H9 (cell line): ENCODE measurements around the gene PHF21A. TPM values are rescaled to one million over a fixed set of nuclear protein-coding genes. Genes with fewer than 3 reads are reported as not detected.

Experiments used
- DNase-seq: peaks from one replicate; pipeline ENCODE4 v3.0.0-alpha.2; 2017
- H2AFZ ChIP-seq: one replicate; pipeline ENCODE4 v1.6.1; 2013; ENCODE audit warnings: mild to moderate bottlenecking, low read length, control low read depth, moderate library complexity
- H2AK5ac ChIP-seq: 2 replicates; pipeline ENCODE4 v1.6.1; 2013; ENCODE audit warnings: low read length, control low read depth, mixed read lengths; ENCODE audit not compliant: insufficient read length
- H2BK120ac ChIP-seq: one replicate; pipeline ENCODE4 v1.6.1; 2013; ENCODE audit warnings: low read depth, mild to moderate bottlenecking, low read length, control low read depth, inconsistent platforms; ENCODE audit not compliant: poor library complexity, severe bottlenecking
- H2BK12ac ChIP-seq: 2 replicates; pipeline ENCODE4 v1.6.1; 2013; ENCODE audit warnings: low read length, control low read depth, mixed read lengths, low read depth; ENCODE audit not compliant: insufficient read length
- H2BK15ac ChIP-seq: 2 replicates; pipeline ENCODE4 v1.6.1; 2013; ENCODE audit warnings: low read depth, low read length, control low read depth
- H2BK20ac ChIP-seq: one replicate; pipeline ENCODE4 v1.6.1; 2013; ENCODE audit warnings: low read depth, mild to moderate bottlenecking, low read length, control low read depth, inconsistent platforms; ENCODE audit not compliant: poor library complexity, severe bottlenecking
- H2BK5ac ChIP-seq: 2 replicates; pipeline ENCODE4 v1.6.1; 2013; ENCODE audit warnings: low read length, control low read depth, mixed read lengths; ENCODE audit not compliant: insufficient read length
- H3K14ac ChIP-seq: 2 replicates; pipeline ENCODE4 v1.6.1; 2013; ENCODE audit warnings: low read length, control low read depth; ENCODE audit not compliant: insufficient read depth
- H3K18ac ChIP-seq: 2 replicates; pipeline ENCODE4 v1.6.1; 2013; ENCODE audit warnings: low read depth, mild to moderate bottlenecking, mixed read lengths, low read length, control low read depth; ENCODE audit not compliant: insufficient read length
- H3K23ac ChIP-seq: 2 replicates; pipeline ENCODE4 v1.6.1; 2013; ENCODE audit warnings: low read length, control low read depth, mixed read lengths, low read depth; ENCODE audit not compliant: insufficient read length
- H3K23me2 ChIP-seq: 2 replicates; pipeline ENCODE4 v1.6.1; 2013; ENCODE audit warnings: low read depth, mild to moderate bottlenecking, mixed read lengths, low read length, control low read depth; ENCODE audit not compliant: insufficient read length, poor library complexity, severe bottlenecking
- H3K27ac ChIP-seq: 2 replicates; pipeline ENCODE4 v1.5.1; 2013; ENCODE audit warnings: low read length, control low read depth, mixed read lengths, low read depth; ENCODE audit not compliant: insufficient read length
- H3K27me3 ChIP-seq: 2 replicates; pipeline ENCODE4 v1.6.1; 2013; ENCODE audit warnings: low read length, control low read depth, inconsistent platforms; ENCODE audit not compliant: insufficient read depth
- H3K4ac ChIP-seq: 2 replicates; pipeline ENCODE4 v1.6.1; 2013; ENCODE audit warnings: low read depth, mild to moderate bottlenecking, control low read depth, inconsistent platforms, low read length, moderate library complexity
- H3K4me1 ChIP-seq: 2 replicates; pipeline ENCODE4 v1.6.1; 2013; ENCODE audit warnings: low read length, control low read depth, inconsistent platforms; ENCODE audit not compliant: insufficient read depth
- H3K4me2 ChIP-seq: 2 replicates; pipeline ENCODE4 v1.6.1; 2013; ENCODE audit warnings: low read length, control low read depth, mixed read lengths; ENCODE audit not compliant: insufficient read length, insufficient read depth
- H3K56ac ChIP-seq: 2 replicates; pipeline ENCODE4 v1.6.1; 2013; ENCODE audit warnings: low read depth, mild to moderate bottlenecking, mixed read lengths, low read length, control low read depth; ENCODE audit not compliant: insufficient read length
- H3K79me1 ChIP-seq: 2 replicates; pipeline ENCODE4 v1.6.1; 2013; ENCODE audit warnings: low read depth, mild to moderate bottlenecking, moderate library complexity, low read length, control low read depth, inconsistent platforms; ENCODE audit not compliant: insufficient read depth, poor library complexity, severe bottlenecking
- H3K79me2 ChIP-seq: 2 replicates; pipeline ENCODE4 v1.6.1; 2013; ENCODE audit warnings: low read length, control low read depth, inconsistent platforms; ENCODE audit not compliant: insufficient read depth
- H3K9ac ChIP-seq: 2 replicates; pipeline ENCODE4 v1.6.1; 2013; ENCODE audit warnings: low read length, control low read depth, mixed read lengths; ENCODE audit not compliant: insufficient read length; ENCODE audit errors: extremely low read depth
- H3K9me3 ChIP-seq: one replicate; pipeline ENCODE4 v1.6.1; 2013; ENCODE audit warnings: low read depth, low read length, inconsistent platforms; ENCODE audit not compliant: control insufficient read depth
- H3T11ph ChIP-seq: one replicate; pipeline ENCODE4 v1.6.1; 2013; ENCODE audit warnings: mild to moderate bottlenecking, low read length, control low read depth, inconsistent platforms
- H4K20me1 ChIP-seq: one replicate; pipeline ENCODE4 v1.6.1; 2013; ENCODE audit not compliant: control insufficient read depth, insufficient read length, insufficient read depth
- H4K5ac ChIP-seq: 2 replicates; pipeline ENCODE4 v1.6.1; 2013; ENCODE audit warnings: low read depth, mild to moderate bottlenecking, mixed read lengths, low read length, control low read depth; ENCODE audit not compliant: insufficient read length
- H4K8ac ChIP-seq: replicated peaks from 2 replicates; pipeline ENCODE4 v1.6.1; 2013; ENCODE audit warnings: low read length, control low read depth, mixed read lengths, low read depth; ENCODE audit not compliant: insufficient read length
- H4K91ac ChIP-seq: 2 replicates; pipeline ENCODE4 v1.6.1; 2013; ENCODE audit warnings: low read depth, mild to moderate bottlenecking, moderate library complexity, mixed read lengths, low read length, control low read depth; ENCODE audit not compliant: insufficient read length
- H3K27ac Mint-ChIP-seq, 3 experiments: 2 replicates in 2 of 3; 3 replicates in 1 of 3; pipeline ENCODE4 v1.8.0; 2020 to 2021; ENCODE audit warnings: mixed read lengths in 3 of 3, mild to moderate bottlenecking in 1 of 3, moderate library complexity in 1 of 3
- H3K27me3 Mint-ChIP-seq: 2 replicates; pipeline ENCODE4 v1.8.0; 2021; ENCODE audit warnings: low read depth, mild to moderate bottlenecking, moderate library complexity, mixed read lengths
- H3K36me3 Mint-ChIP-seq, 3 experiments: 2 replicates in 2 of 3; 3 replicates in 1 of 3; pipeline ENCODE4 v1.8.0; 2020 to 2021; ENCODE audit warnings: low read depth in 3 of 3, mixed read lengths in 3 of 3; ENCODE audit not compliant: insufficient read depth in 1 of 3
- H3K4me1 Mint-ChIP-seq, 2 experiments: 2 replicates each; pipeline ENCODE4 v1.8.0; 2020; ENCODE audit warnings: mixed read lengths in 2 of 2
- H3K4me3 Mint-ChIP-seq, 2 experiments: 2 replicates in 1 of 2; 3 replicates in 1 of 2; pipeline ENCODE4 v1.8.0; 2020 to 2021; ENCODE audit warnings: mild to moderate bottlenecking in 2 of 2, mixed read lengths in 2 of 2, moderate library complexity in 1 of 2
- H3K9me3 Mint-ChIP-seq, 2 experiments: 2 replicates in 1 of 2; 3 replicates in 1 of 2; pipeline ENCODE4 v1.8.0; 2020; ENCODE audit warnings: mild to moderate bottlenecking in 2 of 2, mixed read lengths in 2 of 2, moderate library complexity in 1 of 2
- WGBS: extraction: QIAGEN DNeasy Blood & Tissue Kit; methylation state at CpG from one replicate; pipeline ENCODE4 v1.1.7; 2013; ENCODE audit warnings: missing lambda C conversion rate, low lambda C conversion rate, mixed read lengths; ENCODE audit not compliant: insufficient read length; ENCODE audit errors: extremely low coverage; 5-methylcytosine and 5-hydroxymethylcytosine counted together
- total RNA-seq: library from RNA; stranded (reverse); gene quantifications from 2 replicates; pipeline ENCODE4 v1.2.1, GENCODE V29; 2021
- TF ChIP-seq, protein P1 (sequence below): fragments of 200-600 bp; sonication (generic); conservative IDR thresholded peaks from 3 replicates; pipeline ENCODE4 v1.8.0; 2021; ENCODE audit warnings: antibody characterized with exemption, mild to moderate bottlenecking

The PHF21A gene
- total RNA-seq, 1 experiment from 2014 or later = 33.8 TPM

DNA sequence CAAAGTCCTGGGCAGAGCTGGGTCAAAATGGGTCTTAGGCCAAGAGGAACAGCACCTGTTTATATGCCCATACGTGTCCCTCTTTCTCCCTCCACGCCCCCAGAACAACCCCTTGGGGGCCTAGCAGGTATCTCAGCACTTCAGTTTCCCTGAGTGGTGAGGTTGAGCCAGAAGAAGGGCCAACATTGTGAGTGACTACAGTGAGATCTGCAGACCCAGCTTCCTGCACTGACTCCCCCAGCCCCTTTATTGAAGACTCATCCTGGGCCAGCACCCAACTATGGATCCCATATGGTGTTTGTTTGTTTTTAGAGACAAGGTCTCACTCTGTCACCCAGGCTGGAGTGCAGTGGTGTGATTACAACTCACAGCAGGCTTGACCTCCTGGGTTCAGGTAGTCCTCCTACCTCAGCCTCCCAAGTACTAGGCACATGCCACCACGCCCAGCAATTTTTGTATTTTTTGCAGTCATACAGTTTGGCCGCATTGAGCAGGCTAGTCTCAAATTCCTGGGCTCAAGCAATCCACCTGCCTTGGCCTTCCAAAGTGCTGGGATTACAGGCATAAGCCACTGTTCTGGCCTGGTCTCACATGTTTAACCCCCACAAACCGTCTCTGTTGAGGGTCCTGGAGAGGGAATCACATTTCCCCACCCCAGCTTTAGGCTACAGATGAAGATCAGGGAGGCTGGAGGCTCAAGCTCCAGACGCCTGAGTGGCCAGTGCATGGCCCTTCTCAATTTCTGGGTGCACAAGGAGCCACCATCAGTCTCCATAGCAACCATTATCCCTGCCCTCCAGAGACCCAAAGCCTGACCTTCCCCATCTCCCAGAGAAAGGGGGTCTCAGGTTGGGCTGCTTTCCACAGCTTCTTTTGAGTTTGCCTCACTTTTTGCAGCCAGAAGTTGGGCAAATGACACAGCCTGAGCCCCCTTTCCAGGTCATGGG lies 200.4 kb downstream of the PHF21A start:
- Histone ChIP-seq H3K23me2 (peaks cover 8% of the 10 kb centered on the region), H2BK120ac (no peak overlapping the region), H3K4me2 (peak overlapping the region; percentile 45)

More for the DNA sequence above, 200.4 kb downstream of the PHF21A start:
- no peak overlapping the region for H3T11ph ChIP-seq
- no peaks in the 10 kb centered on the region; the same call in 1 of the 2 replicates for H3K79me2 ChIP-seq
- no CpG with 5 or more reads among the region's 6 CpGs for WGBS
- DNase-seq = no peak
- H3K9me3 Mint-ChIP-seq = no peaks in the 10 kb centered on the region; a peak in 1 of 5 replicates
- no peaks in the 10 kb centered on the region for H3K79me1 ChIP-seq
- H3K14ac ChIP-seq = 0 out of 2 replicates have a peak overlapping the region, but pooled peaks have one; percentile 19
- H3K18ac ChIP-seq = peak overlapping the region; percentile 13
- TF ChIP-seq, protein P1, sequence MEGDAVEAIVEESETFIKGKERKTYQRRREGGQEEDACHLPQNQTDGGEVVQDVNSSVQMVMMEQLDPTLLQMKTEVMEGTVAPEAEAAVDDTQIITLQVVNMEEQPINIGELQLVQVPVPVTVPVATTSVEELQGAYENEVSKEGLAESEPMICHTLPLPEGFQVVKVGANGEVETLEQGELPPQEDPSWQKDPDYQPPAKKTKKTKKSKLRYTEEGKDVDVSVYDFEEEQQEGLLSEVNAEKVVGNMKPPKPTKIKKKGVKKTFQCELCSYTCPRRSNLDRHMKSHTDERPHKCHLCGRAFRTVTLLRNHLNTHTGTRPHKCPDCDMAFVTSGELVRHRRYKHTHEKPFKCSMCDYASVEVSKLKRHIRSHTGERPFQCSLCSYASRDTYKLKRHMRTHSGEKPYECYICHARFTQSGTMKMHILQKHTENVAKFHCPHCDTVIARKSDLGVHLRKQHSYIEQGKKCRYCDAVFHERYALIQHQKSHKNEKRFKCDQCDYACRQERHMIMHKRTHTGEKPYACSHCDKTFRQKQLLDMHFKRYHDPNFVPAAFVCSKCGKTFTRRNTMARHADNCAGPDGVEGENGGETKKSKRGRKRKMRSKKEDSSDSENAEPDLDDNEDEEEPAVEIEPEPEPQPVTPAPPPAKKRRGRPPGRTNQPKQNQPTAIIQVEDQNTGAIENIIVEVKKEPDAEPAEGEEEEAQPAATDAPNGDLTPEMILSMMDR = no peak
- H3K4me1 ChIP-seq = no peaks in the 10 kb centered on the region
- H2BK12ac ChIP-seq = no peak overlapping the region
- no peak overlapping the region for H2BK5ac ChIP-seq
- no peaks in the 10 kb centered on the region for H3K9me3 ChIP-seq
- H3K4ac ChIP-seq = no peak overlapping the region
- no peak overlapping the region for H3K56ac ChIP-seq
- H3K36me3 Mint-ChIP-seq = peaks cover 10 to 22% (median 17%) of the 10 kb centered on the region in 3 experiments
- H3K27ac ChIP-seq = no peak overlapping the region
- H3K27me3 ChIP-seq = no peaks in the 10 kb centered on the region; the same call in 1 of the 2 replicates
- H2AK5ac ChIP-seq = no peak overlapping the region
- peaks cover 35 to 48% of the 10 kb centered on the region in 2 experiments for H3K4me1 Mint-ChIP-seq
- H3K27ac Mint-ChIP-seq = peak overlapping the region; percentile 95 to 98 (median 96); a peak in 6 of 7 replicates
- no peak overlapping the region for H2BK20ac ChIP-seq
- H4K5ac ChIP-seq = no peak overlapping the region
- H2BK15ac ChIP-seq = no peak overlapping the region
- H3K4me3 Mint-ChIP-seq = peak overlapping the region; percentile 66 to 81
- no peaks in the 10 kb centered on the region for H4K20me1 ChIP-seq
- peaks cover 2% of the 10 kb centered on the region; the same call in 1 of the 2 replicates for H3K27me3 Mint-ChIP-seq
- no peak overlapping the region for H3K9ac ChIP-seq
- H3K23ac ChIP-seq = no peak overlapping the region
- H4K8ac ChIP-seq = no peak overlapping the region
- H4K91ac ChIP-seq = no peak overlapping the region
- no peak overlapping the region for H2AFZ ChIP-seq
